Adrenal gland (tissue), 12 donors: ENCODE results near the gene DES. TPM values are rescaled to one million over a fixed set of nuclear protein-coding genes. Genes with fewer than 3 reads are reported as not detected.

Experiments
- DNase-seq, 7 donors: peaks; one replicate each; pipeline ENCODE4 v3.0.0-alpha.2; 2019 to 2020
- H3K27ac ChIP-seq, 5 donors: fragments of 200-600 bp; sonication (generic) in 4 of 5; 1 replicate in 3 of 5; 2 replicates in 2 of 5; pipeline versions ENCODE4 v1.5.1 to v1.8.0; 2016 to 2020; ENCODE audit warnings: mild to moderate bottlenecking in 1 of 5
- H3K27me3 ChIP-seq: fragments of 200-600 bp; 2 replicates; pipeline ENCODE4 v1.8.0; 2021
- H3K36me3 ChIP-seq, 2 donors: fragments of 200-600 bp; replicated peaks in 1 of 2; 1 replicate in 1 of 2; 2 replicates in 1 of 2; pipeline versions ENCODE4 v1.5.1 to v1.8.0; 2018 to 2022
- H3K4me1 ChIP-seq, 2 donors: fragments of 200-600 bp; replicated peaks in 1 of 2; 1 replicate in 1 of 2; 2 replicates in 1 of 2; pipeline versions ENCODE4 v1.5.1 to v1.8.0; 2018 to 2021
- H3K4me3 ChIP-seq, 4 donors: fragments of 200-600 bp; sonication (generic) in 3 of 4; one replicate each; pipeline ENCODE4 v1.5.1; 2016 to 2018
- H3K9me3 ChIP-seq, 3 donors: fragments of 200-600 bp; sonication (generic) in 1 of 3; replicated peaks in 1 of 3; 1 replicate in 2 of 3; 2 replicates in 1 of 3; pipeline versions ENCODE4 v1.5.1 to v1.8.0; 2016 to 2021
- POLR2A ChIP-seq, 2 donors: fragments of 450-650 bp; IDR thresholded peaks; one replicate each; pipeline ENCODE4 v1.6.1; 2017; ENCODE audit warnings: antibody characterized with exemption in 2 of 2, mild to moderate bottlenecking in 2 of 2, moderate library complexity in 1 of 2
- WGBS, 4 donors: extraction: QIAGEN DNeasy Blood & Tissue Kit in 2 of 4; methylation state at CpG; one replicate each; pipeline versions ENCODE4 v1.1.5 to v1.1.7; 2013 to 2017; 5-methylcytosine and 5-hydroxymethylcytosine counted together
- intact Hi-C, 2 donors: fragments of 100-400 bp; cut with DNase I; formaldehyde crosslinking; loops; one replicate each; pipeline versions ENCODE4 v1.14.1 to v1.15.0; 2022 to 2023
- polyA plus RNA-seq, 3 donors: library from polyadenylated mRNA; stranded (reverse); fragments of 200-250 nt in 2 of 3; fragments of 350-450 nt in 1 of 3; fragmentation: Illumina TruSeq in 1 of 3; extraction: RNeasy Lipid Tissue Mini Kit (QIAGEN cat#74804) in 1 of 3; gene quantifications; one replicate each; pipeline ENCODE4 v1.2.3, GENCODE V29; 2013 to 2014
- total RNA-seq, 9 donors: library from RNA; depleted of rRNA in 4 of 9; stranded (reverse); fragments of >200 nt in 4 of 9; fragments of 120-200 nt in 1 of 9; fragmentation: NEBNext Ultra II Directional in 1 of 9; extraction: Animal tissue kit (Norgen Biotek cat#: 25700) in 1 of 9; gene quantifications; one replicate each; pipeline versions ENCODE4 v1.1.0 to v1.2.4, GENCODE V29; 2013 to 2023
- TF ChIP-seq, protein P1 (sequence below), 6 experiments: fragments of 450-650 bp in 4 of 6; fragments of 200-600 bp in 2 of 6; sonication (generic) in 1 of 6; IDR thresholded peaks; 1 replicate in 5 of 6; 2 replicates in 1 of 6; pipeline versions ENCODE4 v1.5.1 to v1.8.0; 2016 to 2021; ENCODE audit warnings: antibody characterized with exemption in 6 of 6, mild to moderate bottlenecking in 2 of 6, moderate library complexity in 1 of 6
- donor health status: healthy with polysubstance abuse.
- donor health status: Bipolar disorder and iron deficiency.
- donor health status: DM: yes; HTN: yes; CAD: no.
- donor health status: DM: no; HTN: no; CAD: no.
- donor health status: DM: no; HTN: no; CAD: no.
- donor health status: DM: yes; HTN: yes; CAD: no.

Gene DES
- total and polyA plus RNA-seq, 12 donors: 0.94 to 283 (median 11.4) TPM

DNA sequence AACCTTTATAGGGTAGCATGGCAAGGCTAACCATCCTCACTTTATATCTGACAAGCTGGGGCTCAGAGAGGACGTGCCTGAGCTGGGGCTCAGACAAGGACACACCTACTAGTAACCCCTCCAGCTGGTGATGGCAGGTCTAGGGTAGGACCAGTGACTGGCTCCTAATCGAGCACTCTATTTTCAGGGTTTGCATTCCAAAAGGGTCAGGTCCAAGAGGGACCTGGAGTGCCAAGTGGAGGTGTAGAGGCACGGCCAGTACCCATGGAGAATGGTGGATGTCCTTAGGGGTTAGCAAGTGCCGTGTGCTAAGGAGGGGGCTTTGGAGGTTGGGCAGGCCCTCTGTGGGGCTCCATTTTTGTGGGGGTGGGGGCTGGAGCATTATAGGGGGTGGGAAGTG, 1.2 kb upstream of the DES start:
- H3K4me1 ChIP-seq: no peaks in the 10 kb centered on the region
- no peaks in the 10 kb centered on the region for H3K36me3 ChIP-seq
- no peak for DNase-seq
- H3K4me3 ChIP-seq: no peak overlapping the region
- TF ChIP-seq, protein P1, sequence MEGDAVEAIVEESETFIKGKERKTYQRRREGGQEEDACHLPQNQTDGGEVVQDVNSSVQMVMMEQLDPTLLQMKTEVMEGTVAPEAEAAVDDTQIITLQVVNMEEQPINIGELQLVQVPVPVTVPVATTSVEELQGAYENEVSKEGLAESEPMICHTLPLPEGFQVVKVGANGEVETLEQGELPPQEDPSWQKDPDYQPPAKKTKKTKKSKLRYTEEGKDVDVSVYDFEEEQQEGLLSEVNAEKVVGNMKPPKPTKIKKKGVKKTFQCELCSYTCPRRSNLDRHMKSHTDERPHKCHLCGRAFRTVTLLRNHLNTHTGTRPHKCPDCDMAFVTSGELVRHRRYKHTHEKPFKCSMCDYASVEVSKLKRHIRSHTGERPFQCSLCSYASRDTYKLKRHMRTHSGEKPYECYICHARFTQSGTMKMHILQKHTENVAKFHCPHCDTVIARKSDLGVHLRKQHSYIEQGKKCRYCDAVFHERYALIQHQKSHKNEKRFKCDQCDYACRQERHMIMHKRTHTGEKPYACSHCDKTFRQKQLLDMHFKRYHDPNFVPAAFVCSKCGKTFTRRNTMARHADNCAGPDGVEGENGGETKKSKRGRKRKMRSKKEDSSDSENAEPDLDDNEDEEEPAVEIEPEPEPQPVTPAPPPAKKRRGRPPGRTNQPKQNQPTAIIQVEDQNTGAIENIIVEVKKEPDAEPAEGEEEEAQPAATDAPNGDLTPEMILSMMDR (IDR thresholded peaks at IDR 0.05): no peak
- no peak for TF ChIP-seq POLR2A (IDR thresholded peaks at IDR 0.05)
- H3K9me3 ChIP-seq: no peaks in the 10 kb centered on the region
- H3K27ac ChIP-seq: no peak overlapping the region
- peaks cover 16% of the 10 kb centered on the region for H3K27me3 ChIP-seq
- WGBS, 4 donors: 84 to 91% (median 88%) methylated on average over 4 of the region's 4 CpGs
- intact Hi-C loops: loop anchor here in 1 of 2 donors (5.0 kb wide), 1 partner anchor 210 kb away; the partner anchor contains the start of gene SLC4A3

DNA sequence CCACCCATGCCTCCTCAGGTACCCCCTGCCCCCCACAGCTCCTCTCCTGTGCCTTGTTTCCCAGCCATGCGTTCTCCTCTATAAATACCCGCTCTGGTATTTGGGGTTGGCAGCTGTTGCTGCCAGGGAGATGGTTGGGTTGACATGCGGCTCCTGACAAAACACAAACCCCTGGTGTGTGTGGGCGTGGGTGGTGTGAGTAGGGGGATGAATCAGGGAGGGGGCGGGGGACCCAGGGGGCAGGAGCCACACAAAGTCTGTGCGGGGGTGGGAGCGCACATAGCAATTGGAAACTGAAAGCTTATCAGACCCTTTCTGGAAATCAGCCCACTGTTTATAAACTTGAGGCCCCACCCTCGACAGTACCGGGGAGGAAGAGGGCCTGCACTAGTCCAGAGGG, 803 bp upstream of the DES start:
- no peak overlapping the region for H3K4me3 ChIP-seq
- peaks cover 16% of the 10 kb centered on the region for H3K27me3 ChIP-seq
- no peak for DNase-seq
- intact Hi-C loops: loop anchor here in 1 of 2 donors (5.0 kb wide), 1 partner anchor 210 kb away; the partner anchor contains the start of gene SLC4A3
- H3K36me3 ChIP-seq: no peaks in the 10 kb centered on the region
- no peak overlapping the region for H3K27ac ChIP-seq
- no peaks in the 10 kb centered on the region for H3K4me1 ChIP-seq
- no peaks in the 10 kb centered on the region for H3K9me3 ChIP-seq
- TF ChIP-seq, protein P1 (IDR thresholded peaks at IDR 0.05): no peak
- no peak for TF ChIP-seq POLR2A (IDR thresholded peaks at IDR 0.05)
- 79 to 92% (median 84%) methylated on average over 2 to 9 of the region's 9 CpGs for WGBS, 4 donors

DNA sequence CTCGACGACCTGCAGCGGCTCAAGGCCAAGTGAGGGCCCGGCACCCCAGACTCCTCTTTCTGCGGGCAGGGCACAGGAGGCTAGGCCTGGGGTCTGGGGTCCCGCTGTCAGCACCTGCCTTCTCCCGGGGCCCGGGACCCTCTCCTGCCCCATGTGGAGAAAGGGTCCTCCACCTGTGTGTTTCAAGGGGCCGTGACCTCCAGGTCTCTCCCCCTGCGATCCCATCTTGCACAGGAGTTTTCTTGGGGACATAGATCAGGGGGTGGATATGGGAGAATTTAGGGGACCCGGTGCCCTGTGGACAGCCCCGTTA, 791 bp downstream of the DES start:
- Histone ChIP-seq H3K36me3 (no peaks in the 10 kb centered on the region), H3K27me3 (peaks cover 16% of the 10 kb centered on the region), H3K9me3 (no peaks in the 10 kb centered on the region), H3K4me3 (no peak overlapping the region), H3K27ac (no peak overlapping the region), H3K4me1 (no peaks in the 10 kb centered on the region)
- no peak for DNase-seq
- intact Hi-C loops: loop anchor here in 1 of 2 donors (5.0 kb wide), 1 partner anchor 208 kb away; the partner anchor contains the start of gene SLC4A3
- TF ChIP-seq, protein P1 (IDR thresholded peaks at IDR 0.05): no peak
- no peak for TF ChIP-seq POLR2A (IDR thresholded peaks at IDR 0.05)
- WGBS, 4 donors: 36 to 51% (median 47%) methylated on average over 5 to 12 of the region's 12 CpGs

DNA sequence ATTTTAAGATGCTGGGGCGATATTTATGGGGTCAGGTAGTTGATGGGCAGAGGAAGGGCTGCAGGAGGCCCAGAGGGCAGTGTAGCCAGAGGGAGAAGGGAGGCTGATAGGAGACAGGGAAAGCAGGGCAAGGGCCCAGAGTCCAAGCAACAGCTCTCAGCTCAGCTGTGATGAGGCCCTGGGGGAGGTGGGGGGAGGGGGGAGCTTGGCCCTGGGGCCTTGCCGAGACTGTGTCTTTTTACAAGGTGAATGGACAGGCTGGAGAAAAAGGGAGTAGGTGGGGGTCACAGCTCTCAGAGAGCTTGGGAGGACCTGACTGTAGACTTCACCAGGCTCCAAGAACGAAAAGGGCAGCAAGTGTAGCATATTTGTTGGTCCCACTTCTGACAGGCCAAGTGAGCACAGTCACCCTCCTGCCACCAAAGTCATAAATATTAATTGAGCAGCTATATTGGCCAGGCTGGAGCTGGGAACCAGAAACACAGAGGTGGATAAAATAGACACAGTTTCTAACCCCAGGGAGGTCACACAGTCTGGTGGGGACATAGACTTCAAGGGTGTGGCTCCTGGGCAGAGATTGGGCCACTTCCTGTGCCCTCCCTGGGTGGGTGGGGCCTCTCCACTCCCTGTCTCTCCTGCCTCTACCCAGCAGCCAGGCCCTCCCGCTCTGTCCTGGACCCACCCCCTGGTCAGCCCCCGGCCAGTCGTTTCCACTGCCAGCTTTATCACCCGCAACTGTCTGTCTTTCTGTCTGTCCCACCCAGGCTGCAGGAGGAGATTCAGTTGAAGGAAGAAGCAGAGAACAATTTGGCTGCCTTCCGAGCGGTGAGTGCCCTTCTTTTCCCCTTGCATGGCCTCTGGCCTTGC, 1.4 kb downstream of the DES start:
- no peak overlapping the region for H3K27ac ChIP-seq
- H3K27me3 ChIP-seq: peaks cover 16% of the 10 kb centered on the region
- DNase-seq: no peak
- H3K4me1 ChIP-seq: no peaks in the 10 kb centered on the region
- H3K4me3 ChIP-seq: no peak overlapping the region
- TF ChIP-seq, protein P1 (IDR thresholded peaks at IDR 0.05): no peak
- TF ChIP-seq POLR2A (IDR thresholded peaks at IDR 0.05): no peak
- 68 to 84% (median 75%) methylated on average over 6 to 9 of the region's 9 CpGs for WGBS, 4 donors
- intact Hi-C loops: loop anchor here in 1 of 2 donors (5.0 kb wide), 1 partner anchor 208 kb away; the partner anchor contains the start of gene SLC4A3
- no peaks in the 10 kb centered on the region for H3K36me3 ChIP-seq
- no peaks in the 10 kb centered on the region for H3K9me3 ChIP-seq
